Muscle layer of colon (tissue), 2 donors: Measurements from ENCODE around the gene CYP19A1.
"Not testable (repeated sequence)": the region's sequence is repeated elsewhere in the genome, so short reads cannot be mapped to it uniquely, and the experiment has no call there.

Experiments used
- H3K27ac ChIP-seq: one replicate; pipeline ENCODE4 v1.7.0; 2013; ENCODE audit warnings: low read depth, mild to moderate bottlenecking, low read length, moderate library complexity
- H3K27me3 ChIP-seq, 2 donors: one replicate each; pipeline ENCODE4 v1.7.0; 2013; ENCODE audit warnings: low read length in 2 of 2, mild to moderate bottlenecking in 2 of 2; ENCODE audit not compliant: insufficient read depth in 2 of 2, control insufficient read depth in 1 of 2
- H3K36me3 ChIP-seq: one replicate; pipeline ENCODE4 v1.7.0; 2013; ENCODE audit warnings: mild to moderate bottlenecking, low read length; ENCODE audit not compliant: insufficient read depth
- H3K4me1 ChIP-seq: one replicate; pipeline ENCODE4 v1.7.0; 2013; ENCODE audit warnings: mild to moderate bottlenecking, low read length; ENCODE audit not compliant: insufficient read depth
- H3K4me3 ChIP-seq, 2 donors: one replicate each; pipeline ENCODE4 v1.7.0; 2013; ENCODE audit warnings: low read length in 2 of 2, low read depth in 1 of 2, mild to moderate bottlenecking in 1 of 2, moderate library complexity in 1 of 2
- H3K9ac ChIP-seq: one replicate; pipeline ENCODE4 v1.7.0; 2013; ENCODE audit warnings: low read length
- H3K9me3 ChIP-seq: one replicate; pipeline ENCODE4 v1.7.0; 2013; ENCODE audit warnings: mild to moderate bottlenecking, low read length
- donor health status: abdominal sarcoma.
- donor health status: Adenocarcinoma of cecum.

The CYP19A1 gene

DNA sequence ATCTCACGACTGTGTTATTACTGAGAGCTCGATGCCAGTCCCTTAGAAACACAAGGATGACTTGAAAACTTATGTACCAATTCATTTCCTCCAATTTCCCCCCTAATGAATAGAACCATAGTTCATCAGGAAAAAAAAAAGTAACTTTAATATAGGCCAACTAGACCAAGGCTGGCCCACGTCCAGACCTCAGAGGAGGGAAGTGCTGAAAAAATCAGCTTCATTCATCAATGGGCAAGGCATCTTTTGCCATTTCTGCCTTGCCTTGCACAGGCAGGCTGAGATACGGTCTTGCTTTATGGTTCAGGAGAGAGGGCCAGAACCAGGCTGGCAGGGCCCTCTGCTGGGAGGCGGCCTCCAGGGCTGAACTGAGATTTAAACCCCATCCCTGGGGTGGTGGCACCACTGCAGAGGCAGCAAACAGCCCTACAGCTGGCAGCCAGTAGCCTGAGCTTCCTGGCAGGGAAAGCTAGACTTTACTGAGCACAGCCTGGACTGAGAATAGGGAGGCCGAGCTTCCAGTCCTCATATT lies 139.6 kb downstream of the CYP19A1 start:
- H3K4me1 ChIP-seq, result no peaks in the 10 kb centered on the region
- no peak overlapping the region for H3K9ac ChIP-seq
- H3K9me3 ChIP-seq, result no peaks in the 10 kb centered on the region
- H3K36me3 ChIP-seq, result no peaks in the 10 kb centered on the region
- H3K27ac ChIP-seq, result no peak overlapping the region
- no peaks in the 10 kb centered on the region for H3K27me3 ChIP-seq
- H3K4me3 ChIP-seq, result no peak overlapping the region

- Histone ChIP-seq H3K4me3 (no peak overlapping the region), H3K27ac (no peak overlapping the region), H3K4me1 (no peaks in the 10 kb centered on the region), H3K27me3 (peaks cover 0 to 4% of the 10 kb centered on the region in 2 donors), H3K9ac (no peak overlapping the region), H3K36me3 (no peaks in the 10 kb centered on the region), H3K9me3 (no peaks in the 10 kb centered on the region)
These were observed 142.9 kb downstream of the CYP19A1 start for GRCh38 chr15:51195459-51195858.

- H3K36me3 ChIP-seq, result no peaks in the 10 kb centered on the region
- peaks cover 0 to 4% of the 10 kb centered on the region in 2 donors for H3K27me3 ChIP-seq
- H3K4me3 ChIP-seq, result no peak overlapping the region
- no peaks in the 10 kb centered on the region for H3K9me3 ChIP-seq
- no peak overlapping the region for H3K9ac ChIP-seq
- no peak overlapping the region for H3K27ac ChIP-seq
- H3K4me1 ChIP-seq, result no peaks in the 10 kb centered on the region
These were observed 144.4 kb downstream of the CYP19A1 start for GRCh38 chr15:51193979-51194378.

DNA sequence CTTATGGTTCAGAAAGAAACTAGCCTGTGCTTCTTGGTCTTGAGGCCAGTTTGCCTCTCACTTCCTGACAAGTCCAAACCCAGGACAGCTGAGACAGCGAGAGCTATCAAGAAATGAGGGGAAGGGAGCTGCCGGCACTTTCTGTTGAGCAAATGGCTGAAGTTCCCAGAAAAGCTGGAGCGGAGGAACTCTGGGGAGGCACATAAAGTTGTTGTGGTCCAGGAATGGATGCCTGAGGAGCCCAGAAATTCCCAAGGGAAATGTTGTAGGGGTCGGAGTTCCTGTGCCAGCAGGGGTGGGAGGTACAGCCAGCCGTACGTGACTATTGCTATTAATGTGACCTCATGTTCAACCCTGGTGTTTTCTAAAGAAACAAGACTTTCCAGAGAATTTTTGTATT lies 144.9 kb downstream of the CYP19A1 start:
- H3K9ac ChIP-seq, result no peak overlapping the region
- no peaks in the 10 kb centered on the region for H3K4me1 ChIP-seq
- no peaks in the 10 kb centered on the region for H3K9me3 ChIP-seq
- peaks cover 0 to 4% of the 10 kb centered on the region in 2 donors for H3K27me3 ChIP-seq
- no peaks in the 10 kb centered on the region for H3K36me3 ChIP-seq
- no peak overlapping the region for H3K4me3 ChIP-seq
- no peak overlapping the region for H3K27ac ChIP-seq

- Histone ChIP-seq H3K4me3 (no peak overlapping the region), H3K9ac (no peak overlapping the region), H3K27ac (no peak overlapping the region), H3K27me3 (peaks cover 0 to 4% of the 10 kb centered on the region in 2 donors), H3K4me1 (no peaks in the 10 kb centered on the region), H3K36me3 (no peaks in the 10 kb centered on the region), H3K9me3 (no peaks in the 10 kb centered on the region)
These were observed 145.7 kb downstream of the CYP19A1 start for GRCh38 chr15:51192521-51193280.

GRCh38 chr15:51191766-51192165 lies 146.6 kb downstream of the CYP19A1 start:
- Histone ChIP-seq H3K4me3 (no peak overlapping the region), H3K9ac (no peak overlapping the region), H3K9me3 (no peaks in the 10 kb centered on the region), H3K27ac (no peak overlapping the region), H3K4me1 (no peaks in the 10 kb centered on the region), H3K27me3 (peaks cover 0 to 4% of the 10 kb centered on the region in 2 donors), H3K36me3 (no peaks in the 10 kb centered on the region)

- Histone ChIP-seq H3K36me3 (no peaks in the 10 kb centered on the region), H3K9me3 (no peaks in the 10 kb centered on the region), H3K4me3 (no peak overlapping the region), H3K27me3 (peaks cover 0 to 4% of the 10 kb centered on the region in 2 donors), H3K27ac (no peak overlapping the region), H3K4me1 (no peaks in the 10 kb centered on the region), H3K9ac (no peak overlapping the region)
These were observed 147.2 kb downstream of the CYP19A1 start for GRCh38 chr15:51191072-51191670.

- H3K27ac ChIP-seq, result no peak overlapping the region
- H3K4me1 ChIP-seq, result no peaks in the 10 kb centered on the region
- no peaks in the 10 kb centered on the region for H3K36me3 ChIP-seq
- H3K9me3 ChIP-seq, result no peaks in the 10 kb centered on the region
- no peak overlapping the region for H3K4me3 ChIP-seq
- H3K27me3 ChIP-seq, result peaks cover 0 to 4% of the 10 kb centered on the region in 2 donors
- H3K9ac ChIP-seq, result no peak overlapping the region
These were observed 147.8 kb downstream of the CYP19A1 start for GRCh38 chr15:51190424-51191068.

DNA sequence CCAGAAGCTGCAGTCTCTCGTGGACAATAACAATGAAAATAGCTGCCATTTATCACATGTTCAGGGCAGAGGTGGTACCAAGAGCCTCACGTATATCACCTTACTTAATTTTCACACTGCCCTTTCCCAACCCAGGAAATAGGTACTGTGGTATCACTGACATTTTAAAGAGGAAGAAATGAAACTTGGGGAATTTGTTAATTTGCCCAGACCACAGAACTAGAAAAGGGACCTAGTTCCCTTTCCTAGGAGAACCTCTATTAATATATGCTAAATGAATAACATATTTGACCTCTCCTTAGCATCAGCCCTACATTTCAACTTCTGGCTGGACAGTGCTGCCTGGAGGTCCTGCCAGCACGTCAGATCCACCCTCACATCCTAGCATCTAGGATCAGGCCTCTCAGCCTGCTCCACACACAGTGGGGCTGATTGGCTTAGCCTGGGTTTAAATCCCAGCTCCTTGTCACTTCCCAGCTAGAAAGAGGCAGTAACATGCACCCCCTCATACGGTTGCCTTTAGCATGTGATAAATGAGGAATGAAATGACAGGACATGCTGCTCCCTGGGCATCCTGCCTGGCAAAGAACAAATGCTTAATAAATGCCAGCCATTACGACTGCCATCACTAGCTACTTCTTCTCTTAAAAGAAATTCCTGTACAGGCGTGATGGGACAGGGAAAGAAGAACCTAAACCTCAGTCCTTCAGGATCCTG lies 148.6 kb downstream of the CYP19A1 start:
- no peaks in the 10 kb centered on the region for H3K36me3 ChIP-seq
- H3K9me3 ChIP-seq, result no peaks in the 10 kb centered on the region
- no peaks in the 10 kb centered on the region for H3K4me1 ChIP-seq
- H3K9ac ChIP-seq, result no peak overlapping the region
- no peak overlapping the region for H3K27ac ChIP-seq
- peaks cover 0 to 4% of the 10 kb centered on the region in 2 donors for H3K27me3 ChIP-seq
- no peak overlapping the region for H3K4me3 ChIP-seq

DNA sequence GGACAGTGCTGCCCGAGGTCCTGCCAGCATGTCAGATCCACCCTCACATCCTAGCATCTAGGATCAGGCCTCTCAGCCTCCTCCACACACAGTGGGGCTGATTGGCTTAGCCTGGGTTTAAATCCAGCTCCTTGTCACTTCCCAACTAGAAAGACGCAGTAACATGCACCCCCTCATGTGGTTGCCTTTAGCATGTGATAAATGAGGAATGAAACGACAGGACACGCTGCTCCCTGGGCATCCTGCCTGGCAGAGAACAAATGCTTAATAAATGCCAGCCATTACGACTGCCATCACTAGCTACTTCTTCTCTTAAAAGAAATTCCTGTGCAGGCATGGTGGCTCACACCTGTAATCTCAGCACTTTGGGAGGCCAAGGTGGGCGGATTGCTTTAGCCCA lies 149.6 kb downstream of the CYP19A1 start:
- H3K4me1 ChIP-seq, H3K9ac ChIP-seq, H3K36me3 ChIP-seq, H3K4me3 ChIP-seq, H3K27me3 ChIP-seq, H3K27ac ChIP-seq, H3K9me3 ChIP-seq: not testable (repeated sequence)

GRCh38 chr15:51186891-51187290 lies 151.5 kb downstream of the CYP19A1 start:
- H3K9me3 ChIP-seq, result no peaks in the 10 kb centered on the region
- H3K9ac ChIP-seq, result no peak overlapping the region
- no peaks in the 10 kb centered on the region for H3K36me3 ChIP-seq
- no peaks in the 10 kb centered on the region for H3K27me3 ChIP-seq
- no peak overlapping the region for H3K27ac ChIP-seq
- H3K4me3 ChIP-seq, result no peak overlapping the region
- no peaks in the 10 kb centered on the region for H3K4me1 ChIP-seq
